Tibial nerve (tissue), 3 donors: ENCODE measurements around the gene RGS7.

Experiments used
- POLR2A ChIP-seq, 2 donors: fragments of 450-650 bp; IDR thresholded peaks; one replicate each; pipeline ENCODE4 v1.6.1; 2017; ENCODE audit warnings: antibody characterized with exemption in 2 of 2, mild to moderate bottlenecking in 2 of 2, moderate library complexity in 2 of 2
- TF ChIP-seq, protein P1 (sequence below), 5 experiments: fragments of 200-600 bp in 3 of 5; fragments of 450-650 bp in 2 of 5; sonication (generic) in 3 of 5; IDR thresholded peaks; one replicate each; pipeline ENCODE4 v1.5.1; 2016 to 2019; ENCODE audit warnings: antibody characterized with exemption in 5 of 5, mild to moderate bottlenecking in 3 of 5, moderate library complexity in 2 of 5

DNA sequence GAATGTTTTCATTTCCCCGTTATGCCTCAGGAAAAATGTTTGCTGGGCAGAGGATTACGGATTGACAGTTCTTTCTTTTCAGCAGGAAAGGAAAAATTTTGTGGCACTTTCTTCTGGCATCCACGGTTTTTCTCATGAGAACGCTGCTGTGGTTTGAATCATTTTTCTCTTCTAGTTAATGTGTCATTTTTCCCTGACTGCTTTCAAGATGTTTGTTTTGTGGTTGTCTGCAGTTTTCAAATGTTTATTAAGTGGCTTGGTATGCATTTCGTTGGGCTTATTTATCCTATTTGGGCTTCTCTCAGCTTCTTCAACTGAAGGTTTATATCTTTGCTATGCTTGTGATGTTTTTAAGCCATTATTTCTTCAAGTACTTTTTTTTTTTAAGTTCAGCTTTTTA, 359.0 kb downstream of the RGS7 start:
- TF ChIP-seq, protein P1, sequence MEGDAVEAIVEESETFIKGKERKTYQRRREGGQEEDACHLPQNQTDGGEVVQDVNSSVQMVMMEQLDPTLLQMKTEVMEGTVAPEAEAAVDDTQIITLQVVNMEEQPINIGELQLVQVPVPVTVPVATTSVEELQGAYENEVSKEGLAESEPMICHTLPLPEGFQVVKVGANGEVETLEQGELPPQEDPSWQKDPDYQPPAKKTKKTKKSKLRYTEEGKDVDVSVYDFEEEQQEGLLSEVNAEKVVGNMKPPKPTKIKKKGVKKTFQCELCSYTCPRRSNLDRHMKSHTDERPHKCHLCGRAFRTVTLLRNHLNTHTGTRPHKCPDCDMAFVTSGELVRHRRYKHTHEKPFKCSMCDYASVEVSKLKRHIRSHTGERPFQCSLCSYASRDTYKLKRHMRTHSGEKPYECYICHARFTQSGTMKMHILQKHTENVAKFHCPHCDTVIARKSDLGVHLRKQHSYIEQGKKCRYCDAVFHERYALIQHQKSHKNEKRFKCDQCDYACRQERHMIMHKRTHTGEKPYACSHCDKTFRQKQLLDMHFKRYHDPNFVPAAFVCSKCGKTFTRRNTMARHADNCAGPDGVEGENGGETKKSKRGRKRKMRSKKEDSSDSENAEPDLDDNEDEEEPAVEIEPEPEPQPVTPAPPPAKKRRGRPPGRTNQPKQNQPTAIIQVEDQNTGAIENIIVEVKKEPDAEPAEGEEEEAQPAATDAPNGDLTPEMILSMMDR (IDR thresholded peaks at IDR 0.05): no peak
- no peak for TF ChIP-seq POLR2A (IDR thresholded peaks at IDR 0.05)
